ENCODE results near the gene U2SURP. TPM values are rescaled to one million over a fixed set of nuclear protein-coding genes. Genes with fewer than 3 reads are reported as not detected.

The U2SURP gene
- total RNA-seq, 4 donors from 2014 or later, result 39.3 to 63.3 (median 47.1) TPM

GRCh38 chr3:143099210-143099609, 97.8 kb downstream of the U2SURP start:
- intact Hi-C loops (cut with DNase I; ENCODE audit: low total_unique reads), result no loop called here
- TF ChIP-seq CTCF (IDR thresholded peaks at IDR 0.05) (no peak), POLR2A (IDR thresholded peaks at IDR 0.05) (no peak)
- DNase-seq (ENCODE audit: low spot score in 2 of 2), result no peak
- 51 to 65% methylated on average over 3 of the region's 3 CpGs for WGBS, 2 donors
- no peak overlapping the region for H3K4me3 ChIP-seq (ENCODE audit: low read depth, poor library complexity, severe bottlenecking)

- no peak for DNase-seq (ENCODE audit: low spot score in 2 of 2)
- 59 to 70% methylated on average over 2 of the region's 2 CpGs for WGBS, 2 donors
- TF ChIP-seq CTCF (IDR thresholded peaks at IDR 0.05) (no peak), POLR2A (IDR thresholded peaks at IDR 0.05) (no peak)
Observed at GRCh38 chr3:143099690-143100089, 98.3 kb downstream of the U2SURP start.

DNA sequence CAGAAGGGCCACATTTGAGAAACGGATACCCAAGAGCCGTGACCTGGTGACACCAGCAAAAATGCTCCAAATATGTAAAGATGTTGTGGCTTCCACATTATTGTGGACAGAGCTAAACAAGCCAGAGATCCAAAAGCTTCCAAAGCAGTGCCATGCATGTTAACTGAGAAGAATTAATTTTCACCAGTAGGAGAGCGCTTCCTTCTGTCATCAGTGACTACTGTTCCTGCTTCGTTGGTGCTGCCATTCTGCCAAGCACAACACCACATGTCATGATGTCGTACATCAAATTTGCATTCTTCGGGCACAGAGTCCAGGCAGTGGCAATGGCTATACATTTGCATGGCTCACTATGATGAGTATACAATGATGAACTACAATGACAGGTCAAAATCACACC, 99.1 kb downstream of the U2SURP start:
- no peak overlapping the region for H3K4me3 ChIP-seq (ENCODE audit: low read depth, poor library complexity, severe bottlenecking)
- WGBS, 2 donors, result 79% methylated on average over 6 of the region's 6 CpGs
- no peak for DNase-seq (ENCODE audit: low spot score in 2 of 2)
- TF ChIP-seq CTCF (IDR thresholded peaks at IDR 0.05) (no peak), POLR2A (IDR thresholded peaks at IDR 0.05) (no peak)
- intact Hi-C loops (cut with DNase I; ENCODE audit: low total_unique reads), result no loop called here

More at GRCh38 chr3:143099690-143100089, 98.3 kb downstream of the U2SURP start:
- intact Hi-C loops (cut with DNase I; ENCODE audit: low total_unique reads), result no loop called here
- no peak overlapping the region for H3K4me3 ChIP-seq (ENCODE audit: low read depth, poor library complexity, severe bottlenecking)

GRCh38 chr3:143101792-143102381, 100.5 kb downstream of the U2SURP start:
- intact Hi-C loops (cut with DNase I; ENCODE audit: low total_unique reads), result no loop called here
- no peak for DNase-seq (ENCODE audit: low spot score in 2 of 2)
- no peak overlapping the region for H3K4me3 ChIP-seq (ENCODE audit: low read depth, poor library complexity, severe bottlenecking)
- TF ChIP-seq CTCF (IDR thresholded peaks at IDR 0.05) (no peak), POLR2A (IDR thresholded peaks at IDR 0.05) (no peak)
- WGBS, 2 donors, result 90 to 91% methylated on average over 7 of the region's 7 CpGs

DNA sequence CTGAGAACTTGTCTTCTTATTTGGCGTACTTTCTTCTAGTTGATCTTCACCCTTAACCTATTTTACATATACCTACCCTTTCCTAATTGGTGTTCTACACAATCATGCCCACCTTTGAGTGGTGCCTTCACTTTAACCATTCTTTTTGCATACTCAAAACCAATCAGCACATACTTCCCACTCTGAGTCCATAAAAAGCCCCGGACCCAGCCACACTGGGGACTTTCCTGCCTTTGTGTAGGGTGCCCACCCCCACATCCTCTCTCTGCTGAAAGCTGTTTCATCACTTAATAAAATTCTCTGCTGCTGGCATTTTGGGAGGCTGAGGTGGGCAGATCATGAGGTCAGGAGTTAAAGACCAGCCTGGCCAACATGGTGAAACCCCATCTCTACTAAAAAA, 102.3 kb downstream of the U2SURP start:
- H3K4me3 ChIP-seq (ENCODE audit: low read depth, poor library complexity, severe bottlenecking), result no peak overlapping the region
- peak in 1 of 2 donors; percentile 10 for DNase-seq (ENCODE audit: low spot score in 2 of 2)
- WGBS, 2 donors, result 76 to 92% methylated on average over 2 of the region's 2 CpGs
- intact Hi-C loops (cut with DNase I; ENCODE audit: low total_unique reads), result no loop called here
- TF ChIP-seq POLR2A (IDR thresholded peaks at IDR 0.05), result no peak
- no peak for TF ChIP-seq CTCF (IDR thresholded peaks at IDR 0.05)

DNA sequence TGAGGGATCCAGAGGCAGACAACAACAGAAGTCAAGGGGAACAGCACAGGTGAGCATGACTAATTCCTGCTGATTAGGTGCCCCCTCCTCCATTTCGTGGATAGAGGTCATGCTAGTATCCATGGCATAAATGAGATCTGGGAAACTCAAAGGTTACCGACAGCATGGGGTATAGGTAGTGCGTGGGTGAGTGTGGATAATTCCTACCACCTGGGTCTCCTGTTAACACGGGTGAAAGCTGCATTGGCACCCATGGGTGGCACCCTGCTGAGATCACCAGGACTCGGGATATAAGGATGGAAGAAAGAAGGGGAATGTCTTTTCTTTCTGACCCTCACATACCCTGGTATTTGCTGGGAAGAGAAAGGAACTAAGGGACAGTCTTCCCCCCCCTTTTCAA, 103.8 kb downstream of the U2SURP start:
- intact Hi-C loops (cut with DNase I; ENCODE audit: low total_unique reads), result no loop called here
- no peak overlapping the region for H3K4me3 ChIP-seq (ENCODE audit: low read depth, poor library complexity, severe bottlenecking)
- WGBS, 2 donors, result 75 to 90% methylated on average over 5 of the region's 5 CpGs
- TF ChIP-seq POLR2A (IDR thresholded peaks at IDR 0.05) (no peak), CTCF (IDR thresholded peaks at IDR 0.05) (no peak)
- peak in 1 of 2 donors; percentile 31 for DNase-seq (ENCODE audit: low spot score in 2 of 2)

Measured in lower leg skin (tissue), 4 donors.